HCT116 (cell line): ENCODE results near the gene VIPR2. TPM values are rescaled to one million over a fixed set of nuclear protein-coding genes. Genes with fewer than 3 reads are reported as not detected.

ENCODE experiments used
- ATAC-seq: fragments of 200-7000 bp; cut with Tn5 transposase; 2 replicates; pipeline ENCODE4 v1.9.1; 2020; ENCODE audit warnings: mild to moderate bottlenecking, moderate library complexity
- BruUV-seq: library from RNA; stranded (reverse); fragments of 400-500 nt; replicated peaks from 2 replicates; lab custom pipeline; 2021; lab: Mats Ljungman, UMichigan
- CTCF ChIA-PET: fragments of 300-600 bp; sonication (Branson Sonifier 250); formaldehyde crosslinking; loops from one replicate; lab custom pipeline; 2021; ENCODE audit warnings: antibody characterized with exemption; lab: Charles Lee
- POLR2A ChIA-PET: fragments of 300-600, 350-600 bp; sonication (Branson Sonifier 250); formaldehyde crosslinking; loops from one replicate; lab custom pipeline; 2021; ENCODE audit warnings: antibody characterized with exemption; lab: Charles Lee
- RAD21 ChIA-PET, 2 experiments: fragments of 300-600 bp; sonication (Branson Sonifier 250); formaldehyde crosslinking; loops; one replicate each; lab custom pipeline; 2023; ENCODE audit warnings: low total read pairs in 2 of 2; ENCODE audit not compliant: uncharacterized antibody in 2 of 2, unreplicated experiment in 2 of 2, low non-redundant PET in 1 of 2; lab: Charles Lee
- DNase-seq: peaks from one replicate; pipeline ENCODE4 v3.0.0-alpha.2; 2010; ENCODE audit warnings: low read depth, low spot score
- H2AFZ ChIP-seq: fragments of 200-600 bp; shearing (Covaris generic), sonication (generic); 2 replicates; pipeline ENCODE4 v1.6.1; 2017; ENCODE audit warnings: low read depth, mixed run types, mixed read lengths, antibody characterized with exemption, low read length; ENCODE audit not compliant: poor library complexity, severe bottlenecking
- H3K27ac ChIP-seq: 2 replicates; pipeline ENCODE4 v1.5.1; 2012; ENCODE audit warnings: low read depth, low read length
- H3K27me3 ChIP-seq: fragments of 200-600 bp; sonication (generic); 2 replicates; pipeline ENCODE4 v1.6.1; 2016; ENCODE audit warnings: mixed run types, low read length, mixed read lengths; ENCODE audit not compliant: insufficient read depth
- H3K36me3 ChIP-seq, 2 experiments: fragments of 200-500 bp in 1 of 2; fragments of 200-600 bp in 1 of 2; sonication (Bioruptor generic) in 1 of 2; sonication (generic) in 1 of 2; 2 replicates each; pipeline versions ENCODE4 v1.5.1 to v1.6.1; 2014 to 2016; ENCODE audit warnings: low read length in 2 of 2, inconsistent platforms in 1 of 2, mixed read lengths in 1 of 2, mixed run types in 1 of 2; ENCODE audit not compliant: insufficient read depth in 2 of 2, control insufficient read depth in 1 of 2
- H3K4me1 ChIP-seq, 2 experiments: fragments of 200-600 bp in 1 of 2; sonication (generic) in 1 of 2; 2 replicates each; pipeline versions ENCODE4 v1.5.1 to v1.6.1; 2012 to 2017; ENCODE audit warnings: low read length in 2 of 2, inconsistent platforms in 1 of 2, mild to moderate bottlenecking in 1 of 2, mixed read lengths in 1 of 2, mixed run types in 1 of 2, moderate library complexity in 1 of 2; ENCODE audit not compliant: insufficient read depth in 2 of 2, control insufficient read depth in 1 of 2
- H3K4me2 ChIP-seq: fragments of 200-600 bp; sonication (generic); 2 replicates; pipeline ENCODE4 v1.6.1; 2017; ENCODE audit warnings: mixed run types, low read length, mixed read lengths
- H3K4me3 ChIP-seq, 2 experiments: fragments of 200-600 bp in 1 of 2; sonication (generic) in 1 of 2; replicated peaks in 1 of 2; 2 replicates each; pipeline ENCODE4 v1.5.1; 2011 to 2016; ENCODE audit warnings: low read length in 2 of 2, control low read depth in 1 of 2, low read depth in 1 of 2, mild to moderate bottlenecking in 1 of 2, mixed read lengths in 1 of 2, mixed run types in 1 of 2
- H3K79me2 ChIP-seq: fragments of 200-600 bp; sonication (generic); 2 replicates; pipeline ENCODE4 v1.6.1; 2017; ENCODE audit warnings: mild to moderate bottlenecking, mixed run types, low read length, moderate library complexity, mixed read lengths; ENCODE audit not compliant: insufficient read depth
- H3K9ac ChIP-seq: fragments of 200-600 bp; sonication (generic); 2 replicates; pipeline ENCODE4 v1.6.1; 2016; ENCODE audit warnings: low read length, mixed read lengths
- H3K9me2 ChIP-seq: fragments of 200-600 bp; sonication (generic), shearing (Covaris generic); 2 replicates; pipeline ENCODE4 v1.6.1; 2017; ENCODE audit warnings: mixed run types, mild to moderate bottlenecking, moderate library complexity; ENCODE audit not compliant: insufficient read depth
- H3K9me3 ChIP-seq, 2 experiments: fragments of 200-500 bp in 1 of 2; fragments of 200-600 bp in 1 of 2; sonication (Bioruptor generic) in 1 of 2; sonication (generic) in 1 of 2; 2 replicates each; pipeline ENCODE4 v1.6.1; 2014 to 2017; ENCODE audit warnings: low read length in 2 of 2, mixed read lengths in 2 of 2, inconsistent platforms in 1 of 2, low read depth in 1 of 2, mild to moderate bottlenecking in 1 of 2, mixed run types in 1 of 2, moderate library complexity in 1 of 2; ENCODE audit not compliant: control insufficient read depth in 1 of 2, insufficient read depth in 1 of 2
- H4K20me1 ChIP-seq: fragments of 200-600 bp; sonication (generic), shearing (Covaris generic); 2 replicates; pipeline ENCODE4 v1.6.1; 2017; ENCODE audit warnings: mixed run types, mild to moderate bottlenecking, moderate library complexity; ENCODE audit not compliant: insufficient read depth
- CBX3 ChIP-seq: IDR thresholded peaks from 2 replicates; pipeline ENCODE4 v1.6.1; 2012; ENCODE audit warnings: low read depth
- CEBPB ChIP-seq: IDR thresholded peaks from 2 replicates; pipeline ENCODE4 v1.6.1; 2012; ENCODE audit warnings: low read depth
- CTCF ChIP-seq, 3 experiments: fragments of 200-600 bp in 1 of 3; sonication (generic) in 1 of 3; IDR thresholded peaks in 2 of 3; conservative IDR thresholded peaks in 1 of 3; 2 replicates each; pipeline ENCODE4 v1.5.1; 2012 to 2017; ENCODE audit warnings: low read depth in 2 of 3, low read length in 2 of 3, antibody characterized with exemption in 1 of 3, borderline replicate concordance in 1 of 3, control low read depth in 1 of 3, mild to moderate bottlenecking in 1 of 3, mixed read lengths in 1 of 3, mixed run types in 1 of 3, moderate library complexity in 1 of 3; ENCODE audit not compliant: insufficient read depth in 1 of 3
- EGR1 ChIP-seq: IDR thresholded peaks from 2 replicates; pipeline ENCODE4 v1.6.1; 2012; ENCODE audit warnings: low read depth
- ELF1 ChIP-seq: IDR thresholded peaks from 2 replicates; pipeline ENCODE4 v1.6.1; 2012; ENCODE audit warnings: low read depth, borderline replicate concordance
- EZH2phosphoT487 ChIP-seq: fragments of 200-600 bp; IDR thresholded peaks from 2 replicates; pipeline ENCODE4 v1.6.1; 2018; ENCODE audit warnings: antibody characterized with exemption, borderline replicate concordance
- FOSL1 ChIP-seq: IDR thresholded peaks from 2 replicates; pipeline ENCODE4 v1.6.1; 2012; ENCODE audit warnings: low read depth
- JUND ChIP-seq: IDR thresholded peaks from 2 replicates; pipeline ENCODE4 v1.6.1; 2012
- MAX ChIP-seq: IDR thresholded peaks from 2 replicates; pipeline ENCODE4 v1.6.1; 2012
- POLR2AphosphoS5 ChIP-seq: IDR thresholded peaks from 2 replicates; pipeline ENCODE4 v1.6.1; 2011; ENCODE audit warnings: mild to moderate bottlenecking, low read depth, low read length, moderate library complexity
- SIN3A ChIP-seq: IDR thresholded peaks from 2 replicates; pipeline ENCODE4 v1.6.1; 2012; ENCODE audit warnings: low read depth
- SP1 ChIP-seq: IDR thresholded peaks from 2 replicates; pipeline ENCODE4 v1.6.1; 2012; ENCODE audit warnings: low read depth
- TCF7L2 ChIP-seq: IDR thresholded peaks from 2 replicates; pipeline ENCODE4 v1.7.0; 2011; ENCODE audit warnings: borderline replicate concordance, inconsistent platforms; ENCODE audit not compliant: insufficient read depth, insufficient read length; ENCODE audit errors: extremely low read depth
- ZFX ChIP-seq: fragments of 450-650 bp; IDR thresholded peaks from 2 replicates; pipeline ENCODE4 v1.6.1; 2017
- ZNF274 ChIP-seq: fragments of 200-500 bp; sonication (Bioruptor generic); IDR thresholded peaks from 2 replicates; pipeline ENCODE4 v1.6.1; 2014; ENCODE audit warnings: mild to moderate bottlenecking, low read depth, low read length, inconsistent platforms
- intact Hi-C: fragments of 100-400 bp; cut with micrococcal nuclease; formaldehyde crosslinking; loops from 2 replicates; pipeline ENCODE4 v1.10.0; 2022
- total RNA-seq: library from RNA; stranded (reverse); gene quantifications from one replicate; pipeline ENCODE4 v1.2.1, GENCODE V29; 2021; ENCODE audit not compliant: unreplicated experiment
- TF ChIP-seq, protein P1 (sequence below): IDR thresholded peaks from 2 replicates; pipeline ENCODE4 v1.6.1; 2012
- TF ChIP-seq, protein P2 (sequence below): IDR thresholded peaks from 2 replicates; pipeline ENCODE4 v1.6.1; 2012; ENCODE audit warnings: low read depth

VIPR2 gene
- total RNA-seq, 1 experiment from 2014 or later, result 0.10 TPM

- Histone ChIP-seq H2AFZ (no peak overlapping the region), H3K9me2 (no peaks in the 10 kb centered on the region), H3K4me2 (no peak overlapping the region), H3K9me3 (no peaks in the 10 kb centered on the region), H3K27ac (no peak overlapping the region), H3K4me3 (no peak overlapping the region), H3K79me2 (no peaks in the 10 kb centered on the region), H3K27me3 (peaks cover 28% of the 10 kb centered on the region), H3K9ac (no peak overlapping the region), H3K36me3 (no peaks in the 10 kb centered on the region), H4K20me1 (no peaks in the 10 kb centered on the region), H3K4me1 (no peaks in the 10 kb centered on the region)
- CTCF ChIA-PET, result no interaction called here
- intact Hi-C loops, result no loop called here
- BruUV-seq, result no TSS peak
- RAD21 ChIA-PET, result no interaction called here
- TF ChIP-seq SIN3A (no peak), ELF1 (no peak), EGR1 (no peak), ZFX (no peak), CTCF (IDR thresholded peaks at IDR 0.05 in 2 of 3, conservative IDR thresholded peaks at IDR 0.05 in 1 of 3; ENCODE audit: borderline replicate concordance in 1 of 3, insufficient read depth in 1 of 3, low read depth in 2 of 3, low read length in 2 of 3) (no peak), ZNF274 (no peak), EZH2phosphoT487 (no peak), CBX3 (no peak), JUND (no peak), MAX (no peak), POLR2AphosphoS5 (no peak), FOSL1 (no peak), SP1 (no peak), CEBPB (no peak), TCF7L2 (no peak)
- TF ChIP-seq, protein P1, sequence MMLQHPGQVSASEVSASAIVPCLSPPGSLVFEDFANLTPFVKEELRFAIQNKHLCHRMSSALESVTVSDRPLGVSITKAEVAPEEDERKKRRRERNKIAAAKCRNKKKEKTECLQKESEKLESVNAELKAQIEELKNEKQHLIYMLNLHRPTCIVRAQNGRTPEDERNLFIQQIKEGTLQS, result no peak
- TF ChIP-seq, protein P2, sequence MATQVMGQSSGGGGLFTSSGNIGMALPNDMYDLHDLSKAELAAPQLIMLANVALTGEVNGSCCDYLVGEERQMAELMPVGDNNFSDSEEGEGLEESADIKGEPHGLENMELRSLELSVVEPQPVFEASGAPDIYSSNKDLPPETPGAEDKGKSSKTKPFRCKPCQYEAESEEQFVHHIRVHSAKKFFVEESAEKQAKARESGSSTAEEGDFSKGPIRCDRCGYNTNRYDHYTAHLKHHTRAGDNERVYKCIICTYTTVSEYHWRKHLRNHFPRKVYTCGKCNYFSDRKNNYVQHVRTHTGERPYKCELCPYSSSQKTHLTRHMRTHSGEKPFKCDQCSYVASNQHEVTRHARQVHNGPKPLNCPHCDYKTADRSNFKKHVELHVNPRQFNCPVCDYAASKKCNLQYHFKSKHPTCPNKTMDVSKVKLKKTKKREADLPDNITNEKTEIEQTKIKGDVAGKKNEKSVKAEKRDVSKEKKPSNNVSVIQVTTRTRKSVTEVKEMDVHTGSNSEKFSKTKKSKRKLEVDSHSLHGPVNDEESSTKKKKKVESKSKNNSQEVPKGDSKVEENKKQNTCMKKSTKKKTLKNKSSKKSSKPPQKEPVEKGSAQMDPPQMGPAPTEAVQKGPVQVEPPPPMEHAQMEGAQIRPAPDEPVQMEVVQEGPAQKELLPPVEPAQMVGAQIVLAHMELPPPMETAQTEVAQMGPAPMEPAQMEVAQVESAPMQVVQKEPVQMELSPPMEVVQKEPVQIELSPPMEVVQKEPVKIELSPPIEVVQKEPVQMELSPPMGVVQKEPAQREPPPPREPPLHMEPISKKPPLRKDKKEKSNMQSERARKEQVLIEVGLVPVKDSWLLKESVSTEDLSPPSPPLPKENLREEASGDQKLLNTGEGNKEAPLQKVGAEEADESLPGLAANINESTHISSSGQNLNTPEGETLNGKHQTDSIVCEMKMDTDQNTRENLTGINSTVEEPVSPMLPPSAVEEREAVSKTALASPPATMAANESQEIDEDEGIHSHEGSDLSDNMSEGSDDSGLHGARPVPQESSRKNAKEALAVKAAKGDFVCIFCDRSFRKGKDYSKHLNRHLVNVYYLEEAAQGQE, result no peak
- DNase-seq, result no peak
- no peak for ATAC-seq
- POLR2A ChIA-PET, result no interaction called here
Measured at GRCh38 chr7:159121476-159121875, 23.2 kb downstream of the VIPR2 start.
